GM12878 (cell line): ENCODE results near the gene OTOP3. TPM values are rescaled to one million over a fixed set of nuclear protein-coding genes. Genes with fewer than 3 reads are reported as not detected.

Source experiments
- ATAC-seq: fragments of 200-7000 bp; cut with Tn5 transposase; 3 replicates; pipeline ENCODE4 v1.9.1; 2020; ENCODE audit warnings: mild to moderate bottlenecking, moderate library complexity
- BruUV-seq: library from RNA; stranded (reverse); fragments of 400-500 nt; replicated peaks from 2 replicates; lab custom pipeline; 2021; lab: Mats Ljungman, UMichigan
- CTCF ChIA-PET: fragments of 300-600 bp; sonication (Branson Sonifier 250); formaldehyde crosslinking; extraction: SDS; loops from one replicate; lab custom pipeline; 2021; ENCODE audit warnings: inconsistent platforms; lab: Yijun Ruan, JAX
- POLR2A ChIA-PET: fragments of 350-600 bp; formaldehyde crosslinking; extraction: SDS; loops from one replicate; lab custom pipeline; 2021; ENCODE audit warnings: inconsistent platforms; lab: Charles Lee
- RAD21 ChIA-PET: fragments of 300-600 bp; sonication (Branson Sonifier 250); formaldehyde crosslinking; loops from one replicate; lab custom pipeline; 2023; ENCODE audit warnings: antibody characterized with exemption; ENCODE audit not compliant: unreplicated experiment; lab: Charles Lee
- SMC1A ChIA-PET: fragments of 300-600 bp; sonication (Branson Sonifier 250); formaldehyde crosslinking; loops from one replicate; lab custom pipeline; 2023; ENCODE audit not compliant: unreplicated experiment, uncharacterized antibody; lab: Charles Lee
- DNase-seq: peaks from one replicate; pipeline ENCODE4 v3.0.0-alpha.2; 2011; ENCODE audit warnings: low read depth, low spot score
- FAIRE-seq: peaks from 3 replicates; lab custom pipeline; 2011; peaks lifted over from hg19 to GRCh38; lab: Jason Lieb, UNC
- H2AFZ ChIP-seq: 2 replicates; pipeline ENCODE4 v1.6.0; 2011; ENCODE audit warnings: low read depth, low read length, control low read depth; ENCODE audit not compliant: control insufficient read depth
- H3K27ac ChIP-seq: 2 replicates; pipeline ENCODE4 v1.5.1; 2011; ENCODE audit warnings: control low read depth; ENCODE audit not compliant: control insufficient read depth, insufficient read depth
- H3K27me3 ChIP-seq, 2 experiments: replicated peaks in 1 of 2; 2 replicates each; pipeline versions ENCODE4 v1.6.0 to v1.6.1; 2011; ENCODE audit warnings: low read length in 1 of 2; ENCODE audit not compliant: control insufficient read depth in 2 of 2, insufficient read depth in 2 of 2
- H3K36me3 ChIP-seq, 2 experiments: 2 replicates each; pipeline ENCODE4 v1.5.1; 2011; ENCODE audit warnings: low read length in 1 of 2; ENCODE audit not compliant: control insufficient read depth in 2 of 2, insufficient read depth in 2 of 2
- H3K4me1 ChIP-seq: 2 replicates; pipeline ENCODE4 v1.6.1; 2011; ENCODE audit warnings: mild to moderate bottlenecking, low read length, moderate library complexity, mixed read lengths; ENCODE audit not compliant: control insufficient read depth, insufficient read depth
- H3K4me2 ChIP-seq: 2 replicates; pipeline ENCODE4 v1.6.0; 2011; ENCODE audit warnings: control low read depth; ENCODE audit not compliant: control insufficient read depth, insufficient read depth
- H3K4me3 ChIP-seq: fragments of 200-600 bp; sonication (generic); 2 replicates; pipeline ENCODE4 v1.5.1; 2016
- H3K79me2 ChIP-seq: 2 replicates; pipeline ENCODE4 v1.6.0; 2011; ENCODE audit warnings: low read length; ENCODE audit not compliant: control insufficient read depth, insufficient read depth
- H3K9ac ChIP-seq: 2 replicates; pipeline ENCODE4 v1.8.0; 2011; ENCODE audit warnings: low read length, control low read depth, mixed read lengths; ENCODE audit not compliant: control insufficient read depth, insufficient read depth
- H3K9me3 ChIP-seq: replicated peaks from 3 replicates; pipeline ENCODE4 v1.5.1; 2011; ENCODE audit warnings: mild to moderate bottlenecking, low read length; ENCODE audit not compliant: control insufficient read depth, insufficient read depth
- H4K20me1 ChIP-seq: 2 replicates; pipeline ENCODE4 v1.6.0; 2011; ENCODE audit not compliant: control insufficient read depth, insufficient read depth
- CBFB ChIP-seq: IDR thresholded peaks from 2 replicates; pipeline ENCODE4 v1.6.1; 2016; ENCODE audit warnings: antibody characterized with exemption, low read depth
- EED ChIP-seq: sonication (generic); IDR thresholded peaks from 2 replicates; pipeline ENCODE4 v1.6.1; 2016; ENCODE audit warnings: antibody characterized with exemption, low read depth
- ESRRA ChIP-seq: IDR thresholded peaks from 2 replicates; pipeline ENCODE4 v1.6.1; 2012; ENCODE audit warnings: mild to moderate bottlenecking, low read length, improper control_type of control experiment
- LARP7 ChIP-seq: fragments of 450-650 bp; IDR thresholded peaks from 2 replicates; pipeline ENCODE4 v1.6.1; 2017; ENCODE audit warnings: mild to moderate bottlenecking
- NFIC ChIP-seq: IDR thresholded peaks from 2 replicates; pipeline ENCODE4 v1.6.1; 2012; ENCODE audit warnings: low read depth, mild to moderate bottlenecking, inconsistent platforms, low read length, moderate library complexity
- NR2F1 ChIP-seq: fragments of 450-650 bp; conservative IDR thresholded peaks from 2 replicates; pipeline ENCODE4 v1.6.1; 2017; ENCODE audit warnings: mild to moderate bottlenecking
- PAX5 ChIP-seq: IDR thresholded peaks from 2 replicates; pipeline ENCODE4 v1.6.1; 2011; ENCODE audit warnings: low read depth, low read length, borderline replicate concordance
- PML ChIP-seq: IDR thresholded peaks from 2 replicates; pipeline ENCODE4 v1.6.1; 2012; ENCODE audit warnings: low read length, inconsistent platforms
- POLR2AphosphoS5 ChIP-seq: IDR thresholded peaks from 2 replicates; pipeline ENCODE4 v1.6.1; 2011; ENCODE audit warnings: mild to moderate bottlenecking, low read length, inconsistent platforms
- RCOR1 ChIP-seq: conservative IDR thresholded peaks from 2 replicates; pipeline ENCODE4 v1.6.1; 2012; ENCODE audit warnings: low read depth, low read length, improper control_type of control experiment
- RELA ChIP-seq: fragments of 450-650 bp; IDR thresholded peaks from 2 replicates; pipeline ENCODE4 v1.8.0; 2014; ENCODE audit warnings: borderline replicate concordance; ENCODE audit not compliant: partially characterized antibody
- SIX5 ChIP-seq: IDR thresholded peaks from 2 replicates; pipeline ENCODE4 v1.6.1; 2011; ENCODE audit warnings: mild to moderate bottlenecking, low read depth, low read length, moderate library complexity; ENCODE audit not compliant: severe bottlenecking
- TCF12 ChIP-seq: IDR thresholded peaks from 2 replicates; pipeline ENCODE4 v1.6.1; 2011; ENCODE audit warnings: low read depth, mild to moderate bottlenecking, low read length
- TCF3 ChIP-seq: IDR thresholded peaks from 2 replicates; pipeline ENCODE4 v1.6.1; 2012; ENCODE audit warnings: low read depth, mild to moderate bottlenecking, low read length, borderline replicate concordance; ENCODE audit not compliant: insufficient read depth
- ZNF24 ChIP-seq: fragments of 450-650 bp; IDR thresholded peaks from 2 replicates; pipeline ENCODE4 v1.6.1; 2017; ENCODE audit warnings: antibody characterized with exemption, mild to moderate bottlenecking
- WGBS: methylation state at CpG from one replicate; pipeline ENCODE4 v1.1.6; 2016; ENCODE audit warnings: low lambda C conversion rate; ENCODE audit not compliant: insufficient replicate concordance, insufficient coverage; ENCODE audit errors: missing lambda C conversion rate; 5-methylcytosine and 5-hydroxymethylcytosine counted together
- in situ Hi-C: fragments of 300-500 bp; cut with MboI; formaldehyde crosslinking; loops from 9 replicates; pipeline ENCODE4 v1.14.3; 2018; ENCODE audit warnings: mixed read lengths
- intact Hi-C: fragments of 100-400 bp; cut with micrococcal nuclease; formaldehyde crosslinking; loops from one replicate; pipeline ENCODE4 v1.14.2; 2022; ENCODE audit not compliant: unreplicated experiment
- polyA plus RNA-seq, 11 experiments: library from polyadenylated mRNA; depleted of rRNA in 4 of 11; unstranded in 6 of 11; stranded (reverse) in 5 of 11; fragments of >200 nt; fragmentation: Nextera tagmentation in 4 of 11; fragmentation: Illumina TruSeq in 1 of 11; extraction: Ambion mirVana in 4 of 11; extraction: Trizol in 1 of 11; gene quantifications; 1 replicate in 1 of 11; 2 replicates in 10 of 11; pipeline versions ENCODE4 v1.2.1 to v1.2.3, GENCODE V29; 2011 to 2016; ENCODE audit warnings: inconsistent platforms in 2 of 11, missing spikeins in 2 of 11, low read depth in 1 of 11
- total RNA-seq, 4 experiments: library from RNA; depleted of rRNA in 3 of 4; stranded (reverse); fragments of >200 nt in 3 of 4; fragmentation: Illumina TruSeq in 1 of 4; extraction: Trizol in 1 of 4; gene quantifications; 2 replicates each; pipeline versions ENCODE4 v1.2.1 to v1.2.3, GENCODE V29; 2013 to 2021
- TF ChIP-seq, protein P1 (sequence below): fragments of 450-650 bp; IDR thresholded peaks from 2 replicates; pipeline ENCODE4 v1.6.1; 2017; ENCODE audit warnings: mild to moderate bottlenecking, moderate library complexity
- TF ChIP-seq, protein P2 (sequence below): fragments of 450-650 bp; IDR thresholded peaks from 2 replicates; pipeline ENCODE4 v1.6.1; 2018; ENCODE audit warnings: borderline replicate concordance, mild to moderate bottlenecking; ENCODE audit not compliant: partially characterized antibody

Gene OTOP3
- total and polyA plus RNA-seq, 10 of the 15 experiments (the other 5 are each of a cell fraction or from before 2014, with no cell fraction given): 0.03 to 0.06 TPM; not detected in 8

DNA sequence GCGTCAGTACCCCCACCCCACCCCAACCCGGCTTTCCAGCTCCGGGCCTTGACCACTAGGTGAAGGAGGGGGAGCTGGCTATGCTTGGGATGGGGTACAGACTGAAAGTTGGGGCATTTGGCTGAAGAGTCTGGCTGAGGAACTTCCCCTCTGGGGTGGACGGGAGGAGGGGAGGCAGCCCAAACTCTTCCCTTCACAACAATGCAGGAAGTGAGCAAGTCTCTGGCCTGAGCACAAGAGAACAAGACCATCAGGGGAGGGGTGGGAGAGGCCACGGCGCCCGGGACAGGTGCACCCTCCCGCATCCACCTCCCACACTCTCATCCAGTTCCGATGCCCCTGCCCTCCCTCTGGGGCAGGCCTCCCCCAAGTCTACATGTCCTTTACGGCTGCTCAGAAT, 18.3 kb upstream of the OTOP3 start:
- H3K4me1 ChIP-seq: no peaks in the 10 kb centered on the region
- H3K36me3 ChIP-seq: no peaks in the 10 kb centered on the region
- H3K79me2 ChIP-seq: no peaks in the 10 kb centered on the region
- ChIA-PET CTCF (interaction anchor here (1.6 kb wide), 1 partner anchor 43 kb away, joined by 3 read pairs; no protein-coding TSS in a partner anchor), SMC1A (no interaction called here), RAD21 (no interaction called here), POLR2A (no interaction called here)
- H4K20me1 ChIP-seq: no peaks in the 10 kb centered on the region
- no peaks in the 10 kb centered on the region; the same call in 2 of the 3 replicates for H3K9me3 ChIP-seq
- no peak overlapping the region for H2AFZ ChIP-seq
- in situ Hi-C loops: no loop called here
- WGBS: 14% methylated on average over 7 of the region's 10 CpGs
- no peak overlapping the region for H3K9ac ChIP-seq
- no peak overlapping the region for H3K4me2 ChIP-seq
- intact Hi-C loops: no loop called here
- no TSS peak for BruUV-seq
- H3K4me3 ChIP-seq: no peak overlapping the region
- ATAC-seq (no peak), FAIRE-seq (no peak), DNase-seq (no peak)
- TF ChIP-seq NR2F1: no peak
- TF ChIP-seq NFIC: no peak
- no peak for TF ChIP-seq RCOR1
- TF ChIP-seq TCF12: no peak
- TF ChIP-seq, protein P1, sequence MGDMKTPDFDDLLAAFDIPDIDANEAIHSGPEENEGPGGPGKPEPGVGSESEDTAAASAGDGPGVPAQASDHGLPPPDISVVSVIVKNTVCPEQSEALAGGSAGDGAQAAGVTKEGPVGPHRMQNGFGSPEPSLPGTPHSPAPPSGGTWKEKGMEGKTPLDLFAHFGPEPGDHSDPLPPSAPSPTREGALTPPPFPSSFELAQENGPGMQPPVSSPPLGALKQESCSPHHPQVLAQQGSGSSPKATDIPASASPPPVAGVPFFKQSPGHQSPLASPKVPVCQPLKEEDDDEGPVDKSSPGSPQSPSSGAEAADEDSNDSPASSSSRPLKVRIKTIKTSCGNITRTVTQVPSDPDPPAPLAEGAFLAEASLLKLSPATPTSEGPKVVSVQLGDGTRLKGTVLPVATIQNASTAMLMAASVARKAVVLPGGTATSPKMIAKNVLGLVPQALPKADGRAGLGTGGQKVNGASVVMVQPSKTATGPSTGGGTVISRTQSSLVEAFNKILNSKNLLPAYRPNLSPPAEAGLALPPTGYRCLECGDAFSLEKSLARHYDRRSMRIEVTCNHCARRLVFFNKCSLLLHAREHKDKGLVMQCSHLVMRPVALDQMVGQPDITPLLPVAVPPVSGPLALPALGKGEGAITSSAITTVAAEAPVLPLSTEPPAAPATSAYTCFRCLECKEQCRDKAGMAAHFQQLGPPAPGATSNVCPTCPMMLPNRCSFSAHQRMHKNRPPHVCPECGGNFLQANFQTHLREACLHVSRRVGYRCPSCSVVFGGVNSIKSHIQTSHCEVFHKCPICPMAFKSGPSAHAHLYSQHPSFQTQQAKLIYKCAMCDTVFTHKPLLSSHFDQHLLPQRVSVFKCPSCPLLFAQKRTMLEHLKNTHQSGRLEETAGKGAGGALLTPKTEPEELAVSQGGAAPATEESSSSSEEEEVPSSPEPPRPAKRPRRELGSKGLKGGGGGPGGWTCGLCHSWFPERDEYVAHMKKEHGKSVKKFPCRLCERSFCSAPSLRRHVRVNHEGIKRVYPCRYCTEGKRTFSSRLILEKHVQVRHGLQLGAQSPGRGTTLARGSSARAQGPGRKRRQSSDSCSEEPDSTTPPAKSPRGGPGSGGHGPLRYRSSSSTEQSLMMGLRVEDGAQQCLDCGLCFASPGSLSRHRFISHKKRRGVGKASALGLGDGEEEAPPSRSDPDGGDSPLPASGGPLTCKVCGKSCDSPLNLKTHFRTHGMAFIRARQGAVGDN: no peak
- TF ChIP-seq PML: no peak
- no peak for TF ChIP-seq ESRRA
- no peak for TF ChIP-seq LARP7
- TF ChIP-seq, protein P2, sequence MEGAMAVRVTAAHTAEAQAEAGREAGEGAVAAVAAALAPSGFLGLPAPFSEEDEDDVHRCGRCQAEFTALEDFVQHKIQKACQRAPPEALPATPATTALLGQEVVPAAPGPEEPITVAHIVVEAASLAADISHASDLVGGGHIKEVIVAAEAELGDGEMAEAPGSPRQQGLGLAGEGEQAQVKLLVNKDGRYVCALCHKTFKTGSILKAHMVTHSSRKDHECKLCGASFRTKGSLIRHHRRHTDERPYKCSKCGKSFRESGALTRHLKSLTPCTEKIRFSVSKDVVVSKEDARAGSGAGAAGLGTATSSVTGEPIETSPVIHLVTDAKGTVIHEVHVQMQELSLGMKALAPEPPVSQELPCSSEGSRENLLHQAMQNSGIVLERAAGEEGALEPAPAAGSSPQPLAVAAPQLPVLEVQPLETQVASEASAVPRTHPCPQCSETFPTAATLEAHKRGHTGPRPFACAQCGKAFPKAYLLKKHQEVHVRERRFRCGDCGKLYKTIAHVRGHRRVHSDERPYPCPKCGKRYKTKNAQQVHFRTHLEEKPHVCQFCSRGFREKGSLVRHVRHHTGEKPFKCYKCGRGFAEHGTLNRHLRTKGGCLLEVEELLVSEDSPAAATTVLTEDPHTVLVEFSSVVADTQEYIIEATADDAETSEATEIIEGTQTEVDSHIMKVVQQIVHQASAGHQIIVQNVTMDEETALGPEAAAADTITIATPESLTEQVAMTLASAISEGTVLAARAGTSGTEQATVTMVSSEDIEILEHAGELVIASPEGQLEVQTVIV: no peak
- no peak for TF ChIP-seq ZNF24
- no peak for TF ChIP-seq CBFB
- TF ChIP-seq PAX5: no peak
- TF ChIP-seq RELA: no peak
- TF ChIP-seq EED: no peak
- TF ChIP-seq TCF3: no peak
- no peak for TF ChIP-seq SIX5
- no peak for TF ChIP-seq POLR2AphosphoS5
- H3K27ac ChIP-seq: no peak overlapping the region
- H3K27me3 ChIP-seq: peaks cover 0 to 3% of the 10 kb centered on the region in 2 experiments; a peak in 2 of 4 replicates
